PFSK-1 (cell line): ENCODE results near the gene TSC22D2.

Experiments
- FOXP2 ChIP-seq: optimal IDR thresholded peaks from 2 replicates; pipeline ENCODE3; 2011; ENCODE audit warnings: borderline replicate concordance, control low read depth, inconsistent platforms; ENCODE audit not compliant: insufficient read depth; ENCODE audit errors: extremely low read length, extremely low read depth
- POLR2AphosphoS5 ChIP-seq: IDR thresholded peaks from 2 replicates; pipeline ENCODE4 v1.6.1; 2012; ENCODE audit warnings: low read depth, mild to moderate bottlenecking, control low read depth, low read length, moderate library complexity
- REST ChIP-seq, 2 experiments: IDR thresholded peaks; 2 replicates each; pipeline versions ENCODE4 v1.6.1 to v1.8.0; 2011 to 2012; ENCODE audit warnings: low read depth in 2 of 2, low read length in 2 of 2, control low read depth in 1 of 2, inconsistent platforms in 1 of 2, mild to moderate bottlenecking in 1 of 2, moderate library complexity in 1 of 2; ENCODE audit not compliant: insufficient read depth in 1 of 2
- SIN3A ChIP-seq: IDR thresholded peaks from 2 replicates; pipeline ENCODE4 v1.6.1; 2012; ENCODE audit warnings: mild to moderate bottlenecking, low read length, moderate library complexity, borderline replicate concordance; ENCODE audit not compliant: insufficient read depth
- TAF1 ChIP-seq: IDR thresholded peaks from 2 replicates; pipeline ENCODE4 v1.6.1; 2012; ENCODE audit warnings: low read length, control low read depth, borderline replicate concordance; ENCODE audit not compliant: insufficient read depth

TSC22D2 gene

GRCh38 chr3:150461399-150461798 lies 53.3 kb downstream of the TSC22D2 start:
- TF ChIP-seq SIN3A = no peak
- no peak for TF ChIP-seq REST (IDR thresholded peaks at IDR 0.05; ENCODE audit: insufficient read depth in 1 of 2, low read depth in 2 of 2, low read length in 2 of 2)
- no peak for TF ChIP-seq POLR2AphosphoS5
- no peak for TF ChIP-seq FOXP2
- no peak for TF ChIP-seq TAF1

- TF ChIP-seq TAF1 (no peak), REST (IDR thresholded peaks at IDR 0.05; ENCODE audit: insufficient read depth in 1 of 2, low read depth in 2 of 2, low read length in 2 of 2) (no peak), POLR2AphosphoS5 (no peak), FOXP2 (no peak)
These were observed 54.0 kb downstream of the TSC22D2 start for GRCh38 chr3:150462108-150462507.

GRCh38 chr3:150464684-150465083 lies 56.6 kb downstream of the TSC22D2 start:
- TF ChIP-seq SIN3A (no peak), REST (IDR thresholded peaks at IDR 0.05; ENCODE audit: insufficient read depth in 1 of 2, low read depth in 2 of 2, low read length in 2 of 2) (no peak), POLR2AphosphoS5 (no peak), TAF1 (no peak)

- no peak for TF ChIP-seq TAF1
- no peak for TF ChIP-seq REST (IDR thresholded peaks at IDR 0.05; ENCODE audit: insufficient read depth in 1 of 2, low read depth in 2 of 2, low read length in 2 of 2)
- TF ChIP-seq FOXP2 = no peak
- TF ChIP-seq SIN3A = no peak
- no peak for TF ChIP-seq POLR2AphosphoS5
These were observed 59.3 kb downstream of the TSC22D2 start for GRCh38 chr3:150467381-150467780.
